Adrenal gland (tissue), 12 donors: Measurements from ENCODE around the gene ARHGAP33. TPM values are rescaled to one million over a fixed set of nuclear protein-coding genes. Genes with fewer than 3 reads are reported as not detected.

ENCODE experiments used
- DNase-seq, 7 donors: peaks; one replicate each; pipeline ENCODE4 v3.0.0-alpha.2; 2019 to 2020
- H3K27ac ChIP-seq, 5 donors: fragments of 200-600 bp; sonication (generic) in 4 of 5; 1 replicate in 3 of 5; 2 replicates in 2 of 5; pipeline versions ENCODE4 v1.5.1 to v1.8.0; 2016 to 2020; ENCODE audit warnings: mild to moderate bottlenecking in 1 of 5
- H3K27me3 ChIP-seq: fragments of 200-600 bp; 2 replicates; pipeline ENCODE4 v1.8.0; 2021
- H3K36me3 ChIP-seq, 2 donors: fragments of 200-600 bp; replicated peaks in 1 of 2; 1 replicate in 1 of 2; 2 replicates in 1 of 2; pipeline versions ENCODE4 v1.5.1 to v1.8.0; 2018 to 2022
- H3K4me1 ChIP-seq, 2 donors: fragments of 200-600 bp; replicated peaks in 1 of 2; 1 replicate in 1 of 2; 2 replicates in 1 of 2; pipeline versions ENCODE4 v1.5.1 to v1.8.0; 2018 to 2021
- H3K4me3 ChIP-seq, 4 donors: fragments of 200-600 bp; sonication (generic) in 3 of 4; one replicate each; pipeline ENCODE4 v1.5.1; 2016 to 2018
- H3K9me3 ChIP-seq, 3 donors: fragments of 200-600 bp; sonication (generic) in 1 of 3; replicated peaks in 1 of 3; 1 replicate in 2 of 3; 2 replicates in 1 of 3; pipeline versions ENCODE4 v1.5.1 to v1.8.0; 2016 to 2021
- POLR2A ChIP-seq, 2 donors: fragments of 450-650 bp; IDR thresholded peaks; one replicate each; pipeline ENCODE4 v1.6.1; 2017; ENCODE audit warnings: antibody characterized with exemption in 2 of 2, mild to moderate bottlenecking in 2 of 2, moderate library complexity in 1 of 2
- WGBS, 4 donors: extraction: QIAGEN DNeasy Blood & Tissue Kit in 2 of 4; methylation state at CpG; one replicate each; pipeline versions ENCODE4 v1.1.5 to v1.1.7; 2013 to 2017; 5-methylcytosine and 5-hydroxymethylcytosine counted together
- intact Hi-C, 2 donors: fragments of 100-400 bp; cut with DNase I; formaldehyde crosslinking; loops; one replicate each; pipeline versions ENCODE4 v1.14.1 to v1.15.0; 2022 to 2023
- polyA plus RNA-seq, 3 donors: library from polyadenylated mRNA; stranded (reverse); fragments of 200-250 nt in 2 of 3; fragments of 350-450 nt in 1 of 3; fragmentation: Illumina TruSeq in 1 of 3; extraction: RNeasy Lipid Tissue Mini Kit (QIAGEN cat#74804) in 1 of 3; gene quantifications; one replicate each; pipeline ENCODE4 v1.2.3, GENCODE V29; 2013 to 2014
- total RNA-seq, 9 donors: library from RNA; depleted of rRNA in 4 of 9; stranded (reverse); fragments of >200 nt in 4 of 9; fragments of 120-200 nt in 1 of 9; fragmentation: NEBNext Ultra II Directional in 1 of 9; extraction: Animal tissue kit (Norgen Biotek cat#: 25700) in 1 of 9; gene quantifications; one replicate each; pipeline versions ENCODE4 v1.1.0 to v1.2.4, GENCODE V29; 2013 to 2023
- TF ChIP-seq, protein P1 (sequence below), 6 experiments: fragments of 450-650 bp in 4 of 6; fragments of 200-600 bp in 2 of 6; sonication (generic) in 1 of 6; IDR thresholded peaks; 1 replicate in 5 of 6; 2 replicates in 1 of 6; pipeline versions ENCODE4 v1.5.1 to v1.8.0; 2016 to 2021; ENCODE audit warnings: antibody characterized with exemption in 6 of 6, mild to moderate bottlenecking in 2 of 6, moderate library complexity in 1 of 6
- donor health status: healthy with polysubstance abuse.
- donor health status: Bipolar disorder and iron deficiency.
- donor health status: DM: yes; HTN: yes; CAD: no.
- donor health status: DM: no; HTN: no; CAD: no.
- donor health status: DM: no; HTN: no; CAD: no.
- donor health status: DM: yes; HTN: yes; CAD: no.

Gene ARHGAP33
- total and polyA plus RNA-seq, 12 donors = 0.54 to 90.3 (median 5.5) TPM

DNA sequence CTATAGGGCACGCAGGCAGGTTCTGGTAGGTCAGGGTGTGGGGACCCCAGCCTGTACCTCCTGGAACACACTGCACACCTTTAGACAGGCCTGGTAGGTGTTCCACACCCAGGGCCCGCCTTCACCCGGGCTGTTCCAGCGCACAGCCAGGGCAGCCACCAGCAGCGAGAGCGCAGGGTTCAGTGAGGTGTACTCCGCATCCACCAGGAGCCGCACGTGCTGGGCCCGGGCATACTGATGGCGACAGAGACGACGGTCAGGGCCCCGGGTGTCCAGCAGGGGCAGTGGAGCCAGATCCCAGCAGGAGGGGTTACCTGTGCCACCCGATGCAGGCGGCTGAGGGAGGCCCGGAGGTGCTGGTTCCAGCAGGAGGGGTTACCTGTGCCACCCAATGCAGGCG, 31.2 kb downstream of the ARHGAP33 start:
- intact Hi-C loops = no loop called here
- Histone ChIP-seq H3K4me3 (no peak overlapping the region), H3K9me3 (no peaks in the 10 kb centered on the region), H3K27me3 (peaks cover 2% of the 10 kb centered on the region), H3K36me3 (no peaks in the 10 kb centered on the region), H3K4me1 (no peaks in the 10 kb centered on the region), H3K27ac (no peak overlapping the region)
- TF ChIP-seq, protein P1, sequence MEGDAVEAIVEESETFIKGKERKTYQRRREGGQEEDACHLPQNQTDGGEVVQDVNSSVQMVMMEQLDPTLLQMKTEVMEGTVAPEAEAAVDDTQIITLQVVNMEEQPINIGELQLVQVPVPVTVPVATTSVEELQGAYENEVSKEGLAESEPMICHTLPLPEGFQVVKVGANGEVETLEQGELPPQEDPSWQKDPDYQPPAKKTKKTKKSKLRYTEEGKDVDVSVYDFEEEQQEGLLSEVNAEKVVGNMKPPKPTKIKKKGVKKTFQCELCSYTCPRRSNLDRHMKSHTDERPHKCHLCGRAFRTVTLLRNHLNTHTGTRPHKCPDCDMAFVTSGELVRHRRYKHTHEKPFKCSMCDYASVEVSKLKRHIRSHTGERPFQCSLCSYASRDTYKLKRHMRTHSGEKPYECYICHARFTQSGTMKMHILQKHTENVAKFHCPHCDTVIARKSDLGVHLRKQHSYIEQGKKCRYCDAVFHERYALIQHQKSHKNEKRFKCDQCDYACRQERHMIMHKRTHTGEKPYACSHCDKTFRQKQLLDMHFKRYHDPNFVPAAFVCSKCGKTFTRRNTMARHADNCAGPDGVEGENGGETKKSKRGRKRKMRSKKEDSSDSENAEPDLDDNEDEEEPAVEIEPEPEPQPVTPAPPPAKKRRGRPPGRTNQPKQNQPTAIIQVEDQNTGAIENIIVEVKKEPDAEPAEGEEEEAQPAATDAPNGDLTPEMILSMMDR (IDR thresholded peaks at IDR 0.05) = no peak
- no peak for TF ChIP-seq POLR2A (IDR thresholded peaks at IDR 0.05)
- DNase-seq = no peak
- 80 to 88% (median 87%) methylated on average over 2 to 18 of the region's 18 CpGs; no CpG with 5 or more reads in 1 of the 4 donors for WGBS, 4 donors

DNA sequence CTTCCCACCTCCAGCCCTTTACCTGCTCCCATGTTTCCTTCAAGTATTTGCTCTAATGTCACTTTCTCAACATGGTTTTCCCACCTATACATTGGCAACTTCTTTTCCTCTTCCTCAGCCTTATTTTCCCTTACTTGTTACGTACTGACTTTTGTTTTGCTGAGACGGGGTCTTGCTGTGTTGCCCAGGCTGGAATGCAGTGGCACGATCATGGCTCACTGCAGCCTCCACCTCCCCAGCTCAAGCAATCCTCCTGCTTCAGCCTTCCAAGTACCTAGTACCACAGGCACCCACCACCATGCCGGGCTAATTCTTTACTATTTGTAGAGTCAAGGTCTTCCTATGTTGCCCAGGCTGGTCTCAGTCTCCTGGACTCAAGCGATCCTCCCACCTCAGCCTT, 32.3 kb downstream of the ARHGAP33 start:
- H3K27me3 ChIP-seq = peaks cover 2% of the 10 kb centered on the region
- no peak overlapping the region for H3K27ac ChIP-seq
- no peaks in the 10 kb centered on the region for H3K9me3 ChIP-seq
- no peak overlapping the region for H3K4me3 ChIP-seq
- no peaks in the 10 kb centered on the region for H3K4me1 ChIP-seq
- TF ChIP-seq, protein P1 (IDR thresholded peaks at IDR 0.05) = no peak
- TF ChIP-seq POLR2A (IDR thresholded peaks at IDR 0.05) = no peak
- DNase-seq = no peak
- intact Hi-C loops = no loop called here
- 84 to 85% (median 84%) methylated on average over 5 of the region's 5 CpGs for WGBS, 4 donors
- H3K36me3 ChIP-seq = no peaks in the 10 kb centered on the region

DNA sequence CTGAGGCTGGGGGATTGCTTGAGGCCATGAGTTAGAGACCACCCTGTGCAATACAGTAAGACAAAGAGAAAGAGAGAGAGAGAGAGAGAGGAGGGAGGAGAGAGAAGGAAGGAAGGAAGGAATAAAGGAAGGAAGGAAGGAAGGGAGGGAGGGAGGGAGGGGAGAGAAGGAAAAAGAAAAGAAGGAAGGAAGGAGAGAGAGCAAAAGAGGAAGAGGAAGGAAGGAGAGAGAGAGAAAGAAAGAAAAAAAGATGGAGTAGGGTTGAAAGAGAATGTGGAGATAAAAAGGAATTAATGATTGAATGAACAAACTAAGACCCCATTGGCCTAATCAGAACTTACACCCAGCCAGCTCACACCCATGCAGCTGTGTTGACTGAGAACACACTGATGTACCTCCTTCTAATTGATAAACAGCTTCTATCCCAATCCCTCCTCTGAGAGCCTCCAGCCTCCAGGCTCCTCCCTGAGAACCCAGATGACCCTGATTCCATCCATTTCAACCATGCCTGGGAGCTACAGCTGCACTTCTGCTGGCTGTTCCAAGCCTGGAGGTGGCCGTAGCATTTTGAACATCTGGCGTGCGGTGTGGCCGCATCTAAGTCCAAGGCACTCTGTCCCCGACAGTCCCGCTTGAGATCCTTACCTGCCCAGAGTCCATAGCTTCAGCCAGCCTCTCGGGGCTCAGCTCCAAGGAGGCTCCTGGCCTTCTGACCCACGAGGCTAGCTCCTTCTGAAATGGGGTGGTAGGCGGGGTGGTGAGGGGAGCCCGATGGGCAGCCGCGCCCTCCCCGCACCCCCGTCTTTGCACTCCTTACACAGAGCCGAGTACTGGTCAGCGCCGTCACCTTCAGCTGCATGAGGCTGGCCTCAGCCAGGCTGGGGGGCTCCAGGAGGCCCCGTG, 36.2 kb downstream of the ARHGAP33 start:
- WGBS, 4 donors = 52 to 76% (median 71%) methylated on average over 6 to 18 of the region's 18 CpGs
- Histone ChIP-seq H3K4me1 (no peaks in the 10 kb centered on the region), H3K9me3 (no peaks in the 10 kb centered on the region), H3K36me3 (no peaks in the 10 kb centered on the region), H3K27me3 (peaks cover 2% of the 10 kb centered on the region), H3K27ac (no peak overlapping the region), H3K4me3 (no peak overlapping the region)
- intact Hi-C loops = loop anchor here in 1 of 2 donors (10.0 kb wide), 1 partner anchor 107 kb away; the partner anchor contains the start of gene ZBTB32
- no peak for TF ChIP-seq POLR2A (IDR thresholded peaks at IDR 0.05)
- TF ChIP-seq, protein P1 (IDR thresholded peaks at IDR 0.05) = no peak
- no peak for DNase-seq

DNA sequence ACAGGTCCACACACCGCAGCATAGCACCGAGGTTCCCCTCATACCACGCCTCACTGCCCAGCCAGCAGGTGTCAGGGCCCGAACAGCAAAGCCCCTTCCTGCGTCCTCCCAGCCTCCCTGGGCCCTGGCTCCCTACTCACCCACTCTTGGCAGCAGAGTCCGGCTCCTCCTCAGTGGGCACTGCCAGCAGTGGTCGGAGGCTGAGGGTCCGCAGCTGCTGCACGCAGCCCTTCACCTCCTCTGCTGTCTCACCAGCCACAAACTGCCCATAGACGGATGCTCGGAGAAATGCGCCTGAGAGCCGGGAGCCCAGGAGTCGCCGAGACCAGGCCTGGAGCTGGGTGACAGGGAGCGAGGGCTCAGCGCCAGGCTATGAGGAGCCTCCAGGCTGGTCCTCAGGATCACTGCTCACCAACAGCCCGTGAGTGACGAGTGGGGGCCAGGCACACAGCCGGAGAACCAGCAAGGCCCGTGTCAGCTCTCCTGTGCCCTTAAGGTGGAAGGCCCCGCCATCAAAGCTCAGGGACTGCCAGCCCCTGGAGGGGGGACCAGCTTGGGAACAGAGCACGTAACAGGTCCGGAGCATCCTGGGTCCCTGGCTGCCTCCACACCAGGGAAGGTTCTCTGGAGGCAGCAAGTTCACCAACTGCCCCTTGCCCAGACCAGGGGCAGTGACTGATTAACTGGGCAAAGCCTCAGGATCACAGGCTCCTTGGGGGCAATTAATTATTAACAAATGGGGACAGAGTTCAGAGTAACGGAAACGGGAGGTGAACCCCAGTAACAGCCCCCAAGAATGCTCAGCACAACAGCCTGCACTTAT, 37.1 kb downstream of the ARHGAP33 start, which contains the start of gene PRODH2:
TSS of gene PRODH2 (minus strand) at position 626 of the 823 bp plus-strand sequence. CDS start at position 586, 40 bp downstream.
- H3K27ac ChIP-seq = no peak within 1 kb of the TSS
- H3K36me3 ChIP-seq = no peaks in the 10 kb centered on the region
- WGBS, 4 donors = 73 to 77% (median 75%) methylated on average over 18 to 26 of the region's 26 CpGs
- TF ChIP-seq, protein P1 (IDR thresholded peaks at IDR 0.05) = no peak
- no peak for TF ChIP-seq POLR2A (IDR thresholded peaks at IDR 0.05)
- no peak within 1 kb of the TSS for H3K4me3 ChIP-seq
- intact Hi-C loops = loop anchor here in 1 of 2 donors (10.0 kb wide), 1 partner anchor 108 kb away; the partner anchor contains the start of gene ZBTB32
- H3K9me3 ChIP-seq = no peaks in the 10 kb centered on the region
- DNase-seq = no peak
- H3K27me3 ChIP-seq = peaks cover 2% of the 10 kb centered on the region
- H3K4me1 ChIP-seq = no peaks in the 10 kb centered on the region
